Activated naive CD8-positive, alpha-beta T cell treated with anti-CD3 and anti-CD28 coated beads, Interleukin-2, amount 50 U/mL, for 24 hours (primary cell): ENCODE results near the gene PLEKHJ1.

Source experiments
- ATAC-seq: fragments of 150-1000 bp; cut with Tn5 transposase; one replicate; pipeline ENCODE4 v1.10.0; 2021
- DNase-seq: peaks from one replicate; pipeline ENCODE4 v3.0.0; 2021
- H3K27ac Mint-ChIP-seq: one replicate; pipeline ENCODE4 v1.8.0; 2021; ENCODE audit warnings: mild to moderate bottlenecking, mixed read lengths
- H3K27me3 Mint-ChIP-seq: one replicate; pipeline ENCODE4 v1.8.0; 2021; ENCODE audit warnings: mixed read lengths
- H3K36me3 Mint-ChIP-seq: one replicate; pipeline ENCODE4 v1.8.0; 2021; ENCODE audit warnings: low read depth, mixed read lengths
- H3K4me1 Mint-ChIP-seq: one replicate; pipeline ENCODE4 v1.8.0; 2021; ENCODE audit warnings: mixed read lengths
- H3K4me3 Mint-ChIP-seq: one replicate; pipeline ENCODE4 v1.8.0; 2021; ENCODE audit warnings: mild to moderate bottlenecking, moderate library complexity, mixed read lengths
- H3K9me3 Mint-ChIP-seq: one replicate; pipeline ENCODE4 v1.8.0; 2021; ENCODE audit warnings: mixed read lengths

The PLEKHJ1 gene

GRCh38 chr19:2248136-2249009 is 12.2 kb upstream of the PLEKHJ1 start:
- ATAC-seq (no peak), DNase-seq (no peak)
- Mint-ChIP-seq H3K27me3 (peaks cover 3% of the 10 kb centered on the region), H3K36me3 (peaks cover 14% of the 10 kb centered on the region), H3K27ac (no peak overlapping the region), H3K4me3 (no peak overlapping the region), H3K4me1 (peaks cover 14% of the 10 kb centered on the region), H3K9me3 (no peaks in the 10 kb centered on the region)

DNA sequence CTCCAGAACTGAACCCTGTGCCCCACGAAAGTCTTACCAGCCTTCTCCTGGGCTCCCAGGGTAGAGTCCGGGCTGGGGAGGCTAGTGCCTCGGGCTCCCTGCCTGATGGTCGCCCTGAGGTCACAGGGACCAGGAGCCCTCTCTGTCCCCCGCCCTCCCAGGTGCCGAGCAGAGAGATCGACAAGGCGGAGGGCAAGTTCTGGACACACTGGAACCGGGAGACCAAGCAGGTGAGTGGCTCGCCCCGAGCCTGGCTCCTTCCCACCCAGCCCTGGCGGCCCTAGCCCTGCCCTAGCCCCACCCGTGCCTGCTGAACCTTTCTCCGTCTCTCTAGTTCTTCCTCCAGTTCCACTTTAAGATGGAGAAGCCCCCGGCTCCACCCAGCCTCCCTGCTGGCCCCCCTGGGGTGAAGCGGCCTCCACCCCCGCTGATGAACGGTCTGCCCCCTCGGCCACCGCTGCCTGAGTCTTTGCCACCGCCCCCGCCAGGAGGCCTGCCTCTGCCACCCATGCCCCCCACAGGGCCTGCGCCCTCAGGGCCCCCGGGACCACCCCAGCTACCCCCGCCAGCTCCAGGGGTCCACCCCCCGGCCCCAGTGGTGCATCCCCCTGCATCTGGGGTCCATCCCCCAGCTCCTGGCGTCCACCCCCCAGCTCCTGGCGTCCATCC is 11.4 kb upstream of the PLEKHJ1 start:
- Mint-ChIP-seq H3K36me3 (peaks cover 19% of the 10 kb centered on the region), H3K27me3 (peaks cover 2% of the 10 kb centered on the region), H3K4me3 (no peak overlapping the region), H3K27ac (no peak overlapping the region), H3K4me1 (peaks cover 9% of the 10 kb centered on the region), H3K9me3 (no peaks in the 10 kb centered on the region)
- DNase-seq, result no peak
- no peak for ATAC-seq

GRCh38 chr19:2246801-2247361 is 10.8 kb upstream of the PLEKHJ1 start:
- Mint-ChIP-seq H3K27me3 (no peaks in the 10 kb centered on the region), H3K4me1 (peaks cover 11% of the 10 kb centered on the region), H3K4me3 (no peak overlapping the region), H3K36me3 (peaks cover 23% of the 10 kb centered on the region), H3K9me3 (no peaks in the 10 kb centered on the region), H3K27ac (no peak overlapping the region)
- no peak for ATAC-seq
- DNase-seq, result no peak

GRCh38 chr19:2246014-2246620 is 10.0 kb upstream of the PLEKHJ1 start:
- DNase-seq, result no peak
- H3K9me3 Mint-ChIP-seq, result no peaks in the 10 kb centered on the region
- no peaks in the 10 kb centered on the region for H3K27me3 Mint-ChIP-seq
- H3K36me3 Mint-ChIP-seq, result peaks cover 29% of the 10 kb centered on the region
- H3K27ac Mint-ChIP-seq, result no peak overlapping the region
- ATAC-seq, result no peak
- no peak overlapping the region for H3K4me3 Mint-ChIP-seq
- H3K4me1 Mint-ChIP-seq, result peaks cover 15% of the 10 kb centered on the region

DNA sequence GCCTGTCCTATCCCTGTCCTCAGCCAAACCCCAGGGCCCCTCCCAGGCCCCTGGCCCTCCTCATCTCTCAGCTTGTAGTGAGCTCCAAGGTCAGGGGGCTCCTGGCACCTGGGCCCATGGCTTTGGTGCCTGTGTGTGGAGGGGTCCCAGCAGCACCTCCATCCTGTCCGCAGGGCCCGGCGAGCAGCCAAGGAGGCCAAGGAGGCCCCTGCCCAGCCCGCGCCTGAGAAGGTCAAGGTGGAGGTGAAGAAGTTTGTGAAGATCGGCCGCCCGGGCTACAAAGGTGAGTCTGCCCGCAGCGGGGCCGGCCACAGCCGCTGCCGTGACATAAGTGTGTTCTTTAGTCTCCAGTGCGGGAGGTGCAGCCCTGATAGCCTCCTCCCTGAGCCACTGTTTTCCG is 9.1 kb upstream of the PLEKHJ1 start:
- DNase-seq, result no peak
- peaks cover 37% of the 10 kb centered on the region for H3K36me3 Mint-ChIP-seq
- peaks cover 24% of the 10 kb centered on the region for H3K4me1 Mint-ChIP-seq
- no peaks in the 10 kb centered on the region for H3K27me3 Mint-ChIP-seq
- ATAC-seq, result no peak
- no peak overlapping the region for H3K4me3 Mint-ChIP-seq
- no peaks in the 10 kb centered on the region for H3K9me3 Mint-ChIP-seq
- no peak overlapping the region for H3K27ac Mint-ChIP-seq

DNA sequence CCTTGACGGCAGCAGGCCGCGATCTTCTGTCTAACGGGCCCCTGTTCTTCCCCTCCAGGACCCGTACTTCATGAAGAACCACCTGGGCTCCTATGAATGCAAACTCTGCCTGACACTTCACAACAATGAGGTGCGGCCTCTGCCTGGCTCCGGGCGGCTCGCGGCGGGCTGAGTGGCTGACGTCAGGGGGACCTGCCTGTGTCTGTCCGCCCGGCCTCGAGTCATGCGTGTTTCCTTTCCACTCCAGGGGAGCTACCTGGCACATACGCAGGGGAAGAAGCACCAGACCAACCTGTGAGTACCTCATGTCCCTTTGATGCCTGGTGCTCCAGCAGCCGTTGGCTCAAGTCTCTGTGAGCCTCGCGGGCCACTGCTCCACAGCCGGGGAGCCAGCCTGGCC is 8.4 kb upstream of the PLEKHJ1 start:
- DNase-seq (no peak), ATAC-seq (no peak)
- no peak overlapping the region for H3K27ac Mint-ChIP-seq
- peaks cover 42% of the 10 kb centered on the region for H3K36me3 Mint-ChIP-seq
- H3K27me3 Mint-ChIP-seq, result no peaks in the 10 kb centered on the region
- no peak overlapping the region for H3K4me3 Mint-ChIP-seq
- no peaks in the 10 kb centered on the region for H3K9me3 Mint-ChIP-seq
- peaks cover 30% of the 10 kb centered on the region for H3K4me1 Mint-ChIP-seq

GRCh38 chr19:2244125-2244411 is 7.9 kb upstream of the PLEKHJ1 start:
- Mint-ChIP-seq H3K4me1 (peaks cover 34% of the 10 kb centered on the region), H3K9me3 (no peaks in the 10 kb centered on the region), H3K27me3 (no peaks in the 10 kb centered on the region), H3K4me3 (no peak overlapping the region), H3K27ac (no peak overlapping the region), H3K36me3 (peaks cover 45% of the 10 kb centered on the region)
- ATAC-seq (no peak), DNase-seq (no peak)

GRCh38 chr19:2243274-2244124 is 7.4 kb upstream of the PLEKHJ1 start:
- Mint-ChIP-seq H3K4me3 (no peak overlapping the region), H3K4me1 (peaks cover 39% of the 10 kb centered on the region), H3K27me3 (no peaks in the 10 kb centered on the region), H3K27ac (no peak overlapping the region), H3K36me3 (peaks cover 49% of the 10 kb centered on the region), H3K9me3 (no peaks in the 10 kb centered on the region)
- DNase-seq, result no peak
- no peak for ATAC-seq

DNA sequence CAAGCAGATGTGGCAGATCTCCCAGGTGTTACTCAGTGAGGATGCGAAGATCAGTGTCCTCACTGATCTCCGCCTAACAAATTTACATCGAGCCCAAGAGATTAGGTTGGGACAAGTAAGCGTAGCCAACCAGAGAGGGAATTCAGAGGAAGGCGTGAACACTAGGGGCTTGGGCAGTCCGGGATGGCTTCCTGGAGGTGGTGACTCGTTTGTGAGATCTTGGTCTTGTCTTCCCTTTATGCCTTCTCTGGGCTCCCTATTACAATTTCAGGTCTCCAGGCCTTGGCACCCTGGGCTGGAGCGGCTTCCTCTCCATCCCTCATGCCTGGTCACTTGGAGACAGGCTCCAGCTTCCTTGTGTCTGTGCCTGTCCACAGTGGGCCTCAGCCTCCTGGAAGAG is 6.7 kb upstream of the PLEKHJ1 start:
- H3K27me3 Mint-ChIP-seq, result no peaks in the 10 kb centered on the region
- H3K36me3 Mint-ChIP-seq, result peaks cover 56% of the 10 kb centered on the region
- no peak for DNase-seq
- no peak overlapping the region for H3K27ac Mint-ChIP-seq
- no peak overlapping the region for H3K4me3 Mint-ChIP-seq
- peaks cover 46% of the 10 kb centered on the region for H3K4me1 Mint-ChIP-seq
- no peaks in the 10 kb centered on the region for H3K9me3 Mint-ChIP-seq
- no peak for ATAC-seq

DNA sequence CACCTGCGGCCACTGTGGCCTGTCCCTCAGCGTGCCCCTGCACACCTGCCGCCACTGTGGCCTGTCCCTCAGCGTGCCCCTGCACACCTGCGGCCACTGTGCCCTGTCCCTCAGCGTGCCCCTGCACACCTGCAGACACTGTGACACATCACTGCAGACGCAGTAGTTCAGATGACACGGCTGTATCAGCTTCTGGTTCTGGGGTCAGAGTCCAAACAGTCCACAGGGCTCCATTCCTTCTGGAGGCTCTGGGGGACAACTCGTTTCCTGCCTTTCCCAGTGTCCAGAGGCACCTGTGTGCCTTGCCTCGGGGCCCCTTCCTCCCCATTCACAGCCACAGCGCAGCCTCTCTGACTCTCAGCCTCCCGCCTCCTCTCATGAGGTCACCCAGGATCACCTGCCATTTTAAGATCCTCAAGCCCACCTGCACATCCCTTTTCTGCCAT is 6.0 kb upstream of the PLEKHJ1 start:
- H3K4me3 Mint-ChIP-seq, result no peak overlapping the region
- H3K27ac Mint-ChIP-seq, result peak overlapping the region; percentile 56
- peaks cover 50% of the 10 kb centered on the region for H3K4me1 Mint-ChIP-seq
- no peaks in the 10 kb centered on the region for H3K27me3 Mint-ChIP-seq
- peaks cover 61% of the 10 kb centered on the region for H3K36me3 Mint-ChIP-seq
- no peak for DNase-seq
- H3K9me3 Mint-ChIP-seq, result no peaks in the 10 kb centered on the region
- ATAC-seq, result no peak

GRCh38 chr19:2240881-2241760 is 5.0 kb upstream of the PLEKHJ1 start:
- Mint-ChIP-seq H3K27ac (peak overlapping the region; percentile 80), H3K4me3 (peak overlapping the region; percentile 85), H3K9me3 (no peaks in the 10 kb centered on the region), H3K36me3 (peaks cover 67% of the 10 kb centered on the region), H3K27me3 (peaks cover 5% of the 10 kb centered on the region), H3K4me1 (peaks cover 57% of the 10 kb centered on the region)
- DNase-seq (no peak), ATAC-seq (no peak)

GRCh38 chr19:2239771-2240770 is 3.9 kb upstream of the PLEKHJ1 start:
- Mint-ChIP-seq H3K36me3 (peaks cover 64% of the 10 kb centered on the region), H3K9me3 (no peaks in the 10 kb centered on the region), H3K27me3 (peaks cover 5% of the 10 kb centered on the region), H3K4me3 (peak overlapping the region; percentile 85), H3K4me1 (peaks cover 60% of the 10 kb centered on the region), H3K27ac (peak overlapping the region; percentile 80)
- ATAC-seq (no peak), DNase-seq (no peak)
